Omental fat pad (tissue), 4 donors: ENCODE measurements around the gene STK4. TPM values are rescaled to one million over a fixed set of nuclear protein-coding genes. Genes with fewer than 3 reads are reported as not detected.
A peak's percentile ranks its signal among the peaks of the same experiment; 100 is the strongest.

Source experiments
- ATAC-seq: fragments of 150-250 bp; one replicate; pipeline ENCODE4 v1.9.1; 2016; ENCODE audit warnings: mild to moderate bottlenecking, moderate library complexity; ENCODE audit not compliant: low FRiP score
- DNase-seq: peaks from one replicate; pipeline ENCODE4 v3.0.0-alpha.2; 2019; ENCODE audit warnings: low spot score
- small RNA-seq: library from RNA; depleted of rRNA; stranded (forward); fragments of <200 nt; gene quantifications from one replicate; pipeline ENCODE3, GENCODE V24; 2016
- total RNA-seq, 4 donors: library from RNA; depleted of rRNA; stranded (reverse); fragments of >200 nt; gene quantifications; one replicate each; pipeline ENCODE4 v1.1.0, GENCODE V29; 2016
- TF ChIP-seq, protein P1 (sequence below), 3 donors: fragments of 450-650 bp; IDR thresholded peaks; one replicate each; pipeline ENCODE4 v1.5.1; 2016 to 2017; ENCODE audit warnings: antibody characterized with exemption in 3 of 3, mild to moderate bottlenecking in 3 of 3, moderate library complexity in 2 of 3

The STK4 gene
- total RNA-seq, 4 donors from 2014 or later = 26.4 to 51.9 (median 38.6) TPM

DNA sequence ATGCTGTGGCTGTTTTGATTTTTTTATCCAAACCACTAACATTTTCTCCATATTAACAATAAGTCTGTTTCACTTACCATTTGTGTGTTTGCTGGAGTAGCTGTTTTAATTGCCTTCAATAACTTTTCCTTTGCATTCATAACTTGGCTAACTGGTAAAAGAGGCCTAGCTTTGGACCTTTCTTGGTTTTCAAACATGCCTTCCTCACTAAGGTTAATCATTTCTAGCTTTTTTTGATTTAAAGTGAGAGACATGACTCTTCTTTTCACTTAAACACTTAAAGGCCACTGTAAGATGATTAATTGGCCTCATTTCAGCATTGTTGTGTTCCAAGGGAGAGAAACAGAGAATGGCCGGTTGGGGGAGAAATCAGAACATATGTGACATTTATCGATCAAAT, 155.1 kb downstream of the STK4 start:
- TF ChIP-seq, protein P1, sequence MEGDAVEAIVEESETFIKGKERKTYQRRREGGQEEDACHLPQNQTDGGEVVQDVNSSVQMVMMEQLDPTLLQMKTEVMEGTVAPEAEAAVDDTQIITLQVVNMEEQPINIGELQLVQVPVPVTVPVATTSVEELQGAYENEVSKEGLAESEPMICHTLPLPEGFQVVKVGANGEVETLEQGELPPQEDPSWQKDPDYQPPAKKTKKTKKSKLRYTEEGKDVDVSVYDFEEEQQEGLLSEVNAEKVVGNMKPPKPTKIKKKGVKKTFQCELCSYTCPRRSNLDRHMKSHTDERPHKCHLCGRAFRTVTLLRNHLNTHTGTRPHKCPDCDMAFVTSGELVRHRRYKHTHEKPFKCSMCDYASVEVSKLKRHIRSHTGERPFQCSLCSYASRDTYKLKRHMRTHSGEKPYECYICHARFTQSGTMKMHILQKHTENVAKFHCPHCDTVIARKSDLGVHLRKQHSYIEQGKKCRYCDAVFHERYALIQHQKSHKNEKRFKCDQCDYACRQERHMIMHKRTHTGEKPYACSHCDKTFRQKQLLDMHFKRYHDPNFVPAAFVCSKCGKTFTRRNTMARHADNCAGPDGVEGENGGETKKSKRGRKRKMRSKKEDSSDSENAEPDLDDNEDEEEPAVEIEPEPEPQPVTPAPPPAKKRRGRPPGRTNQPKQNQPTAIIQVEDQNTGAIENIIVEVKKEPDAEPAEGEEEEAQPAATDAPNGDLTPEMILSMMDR (IDR thresholded peaks at IDR 0.05) = no peak
- no peak for ATAC-seq
- no peak for DNase-seq

DNA sequence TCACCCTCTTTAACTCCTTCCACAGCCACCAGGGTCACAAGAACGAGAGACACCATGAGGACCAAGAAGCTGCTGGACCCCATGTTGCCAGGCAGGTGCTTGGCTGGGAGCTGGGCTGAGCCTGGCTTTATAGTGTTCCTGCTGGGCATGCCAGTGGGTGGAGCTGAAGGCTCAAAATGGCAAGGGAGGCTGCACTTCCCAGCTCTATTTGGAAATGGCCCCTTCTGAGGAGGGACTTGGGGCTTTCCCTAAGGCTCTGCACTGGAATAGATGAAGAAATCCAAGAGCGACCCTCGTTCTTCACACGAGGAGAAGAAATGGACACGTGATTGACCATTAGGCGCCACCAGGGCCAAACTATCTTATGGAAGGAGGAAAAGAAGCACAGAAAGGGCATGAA, 158.1 kb downstream of the STK4 start, which contains the start of gene WFDC12:
Gene WFDC12, minus strand, starts transcription at position 101 of the 400 bp plus-strand sequence. Its CDS starts 18 bp downstream, at position 83.
- TF ChIP-seq, protein P1 (IDR thresholded peaks at IDR 0.05) = no peak
- ATAC-seq (no peak), DNase-seq (no peak)

DNA sequence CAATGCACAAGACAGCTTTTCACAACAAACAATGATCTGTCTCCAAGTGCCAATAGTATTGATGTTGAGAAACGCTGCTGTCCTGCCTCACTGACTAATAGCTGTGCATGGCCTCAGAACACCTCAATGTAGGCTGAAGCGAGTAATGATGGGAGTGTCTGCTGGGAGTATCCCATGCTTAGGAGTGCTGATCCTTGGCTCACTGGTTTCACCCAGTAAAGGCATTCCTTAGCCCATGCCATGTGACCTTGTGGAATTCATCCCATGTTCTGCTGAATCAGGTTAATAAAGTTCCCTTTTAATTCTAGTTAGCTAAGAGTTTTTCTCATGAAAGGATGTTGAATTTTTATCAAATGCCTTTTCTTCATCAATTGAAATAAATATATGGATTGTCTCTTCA, 161.8 kb downstream of the STK4 start:
- TF ChIP-seq, protein P1 (IDR thresholded peaks at IDR 0.05) = no peak
- no peak for DNase-seq
- peak; percentile 95 for ATAC-seq

Small RNAs within 50 kb of the gene (small RNA-seq; reads per million reads assigned to genes)
- gene RF00019 = not detected

Other genes with a start within 250 kb of the STK4 start
- gene KCNK15, start 220.6 kb upstream of the STK4 start, total RNA-seq = 10 to 100 TPM in 1 of 4 donors, 1 to 10 TPM in 3; 6.3 to 10.0 (median 9.0) TPM
- gene RIMS4, start 156.0 kb upstream of the STK4 start, total RNA-seq = under 1 TPM; 0.60 to 0.88 (median 0.72) TPM
- 100 to 1,000 TPM; 114 to 153 (median 143) TPM for gene YWHAB, start 80.8 kb upstream of the STK4 start, total RNA-seq
- gene PABPC1L, start 56.5 kb upstream of the STK4 start, total RNA-seq = 10 to 100 TPM in 2 of 4 donors, 1 to 10 TPM in 2; 5.1 to 17.1 (median 10.3) TPM
- 10 to 100 TPM in 3 of 4 donors, 1 to 10 TPM in 1; 9.1 to 23.9 (median 12.1) TPM for gene TOMM34, start 6.1 kb upstream of the STK4 start, total RNA-seq
- under 1 TPM in 3 of 4 donors, not detected in 1; 0.47 to 0.60 (median 0.56) TPM for gene KCNS1, start 134.6 kb downstream of the STK4 start, total RNA-seq
- gene WFDC5, start 148.7 kb downstream of the STK4 start, total RNA-seq = not detected
- not detected for gene WFDC12, start 158.0 kb downstream of the STK4 start, total RNA-seq
- 1 to 10 TPM in 3 of 4 donors, not detected in 1; 1.1 to 6.7 (median 4.3) TPM for gene PI3, start 208.4 kb downstream of the STK4 start, total RNA-seq
- gene SEMG1, start 240.5 kb downstream of the STK4 start, total RNA-seq = not detected